K562 (cell line): ENCODE data around the gene MEGF9. TPM values are rescaled to one million over a fixed set of nuclear protein-coding genes. Genes with fewer than 3 reads are reported as not detected.
A peak's percentile ranks its signal among the peaks of the same experiment; 100 is the strongest.

Experiments
- ARID2 ChIP-seq: fragments of 450-650 bp; IDR thresholded peaks from 2 replicates; pipeline ENCODE4 v1.6.1; 2017; ENCODE audit warnings: antibody characterized with exemption, mild to moderate bottlenecking
- EHMT2 ChIP-seq: fragments of 450-650 bp; IDR thresholded peaks from 2 replicates; pipeline ENCODE4 v1.6.1; 2018; ENCODE audit warnings: antibody characterized with exemption
- HNRNPLL ChIP-seq: fragments of 200-400 bp; formaldehyde crosslinking; IDR thresholded peaks from 2 replicates; pipeline ENCODE4 v1.6.1; 2017; ENCODE audit warnings: low read length, low read depth, mild to moderate bottlenecking; ENCODE audit not compliant: poor library complexity, severe bottlenecking
- KLF13 ChIP-seq: fragments of 450-650 bp; IDR thresholded peaks from 2 replicates; pipeline ENCODE4 v1.6.1; 2016; ENCODE audit warnings: missing genetic modification characterization, low read depth, mild to moderate bottlenecking, missing compliant biosample characterization, moderate library complexity, borderline replicate concordance
- KLF6 ChIP-seq: fragments of 250-450 bp; sonication (Bioruptor Pico); IDR thresholded peaks from 2 replicates; pipeline ENCODE4 v1.4.0; 2020; ENCODE audit warnings: mild to moderate bottlenecking, moderate library complexity, borderline replicate concordance
- MTA1 ChIP-seq: fragments of 450-650 bp; IDR thresholded peaks from 2 replicates; pipeline ENCODE4 v1.6.1; 2017; ENCODE audit warnings: borderline replicate concordance
- NFRKB ChIP-seq: fragments of 450-650 bp; IDR thresholded peaks from 2 replicates; pipeline ENCODE4 v1.6.1; 2016; ENCODE audit warnings: low read depth
- RCOR1 ChIP-seq, 2 experiments: IDR thresholded peaks; 2 replicates each; pipeline ENCODE4 v1.6.1; 2012; ENCODE audit warnings: low read depth in 2 of 2, low read length in 2 of 2, borderline replicate concordance in 1 of 2, improper control_type of control experiment in 1 of 2
- SP1 ChIP-seq: sonication (generic); formaldehyde crosslinking; IDR thresholded peaks from 2 replicates; pipeline ENCODE4 v1.8.1; 2022; ENCODE audit warnings: mild to moderate bottlenecking, missing genetic modification reagents
- TBP ChIP-seq: optimal IDR thresholded peaks from 2 replicates; pipeline ENCODE3; 2011; ENCODE audit warnings: low read depth, low read length, improper control_type of control experiment
- U2AF1 ChIP-seq: fragments of 200-400 bp; formaldehyde crosslinking; optimal IDR thresholded peaks from 2 replicates; pipeline ENCODE3; 2017; ENCODE audit warnings: mild to moderate bottlenecking, low read depth, low read length, moderate library complexity
- ZBTB33 ChIP-seq: sonication (generic); formaldehyde crosslinking; IDR thresholded peaks from 2 replicates; pipeline ENCODE4 v1.8.1; 2023; ENCODE audit warnings: mild to moderate bottlenecking, missing genetic modification reagents
- ZBTB49 ChIP-seq: sonication (generic); formaldehyde crosslinking; IDR thresholded peaks from 2 replicates; pipeline ENCODE4 v1.8.0; 2022; ENCODE audit warnings: missing genetic modification reagents, mild to moderate bottlenecking, borderline replicate concordance
- ZNF174 ChIP-seq: fragments of 250-450 bp; sonication (Bioruptor Pico); IDR thresholded peaks from 2 replicates; pipeline ENCODE4 v1.4.0; 2020; ENCODE audit warnings: mild to moderate bottlenecking
- polyA plus RNA-seq, 8 experiments: library from polyadenylated mRNA; depleted of rRNA in 4 of 8; stranded (reverse) in 5 of 8; unstranded in 3 of 8; fragments of >200 nt; fragmentation: Nextera tagmentation in 2 of 8; fragmentation: Illumina TruSeq in 1 of 8; extraction: Ambion mirVana in 2 of 8; extraction: Trizol in 1 of 8; gene quantifications; 2 replicates each; pipeline versions ENCODE4 v1.2.1 to v1.2.3, GENCODE V29; 2011 to 2014; ENCODE audit warnings: inconsistent platforms in 1 of 8, missing spikeins in 1 of 8
- total RNA-seq, 7 experiments: library from RNA; depleted of rRNA in 6 of 7; stranded (reverse); fragments of >200 nt in 6 of 7; fragmentation: Illumina TruSeq in 2 of 7; extraction: Trizol in 2 of 7; gene quantifications; 2 replicates each; pipeline versions ENCODE4 v1.2.1 to v1.2.3, GENCODE V29; 2011 to 2021; ENCODE audit warnings: low replicate concordance in 1 of 7
- TF ChIP-seq, protein P1 (sequence below): fragments of 450-650 bp; IDR thresholded peaks from 2 replicates; pipeline ENCODE4 v1.6.1; 2016; ENCODE audit warnings: mild to moderate bottlenecking

MEGF9 gene
- total and polyA plus RNA-seq, 9 of the 15 experiments (the other 6 are each of a cell fraction or from before 2014, with no cell fraction given) = 2.1 to 6.2 (median 3.8) TPM

DNA sequence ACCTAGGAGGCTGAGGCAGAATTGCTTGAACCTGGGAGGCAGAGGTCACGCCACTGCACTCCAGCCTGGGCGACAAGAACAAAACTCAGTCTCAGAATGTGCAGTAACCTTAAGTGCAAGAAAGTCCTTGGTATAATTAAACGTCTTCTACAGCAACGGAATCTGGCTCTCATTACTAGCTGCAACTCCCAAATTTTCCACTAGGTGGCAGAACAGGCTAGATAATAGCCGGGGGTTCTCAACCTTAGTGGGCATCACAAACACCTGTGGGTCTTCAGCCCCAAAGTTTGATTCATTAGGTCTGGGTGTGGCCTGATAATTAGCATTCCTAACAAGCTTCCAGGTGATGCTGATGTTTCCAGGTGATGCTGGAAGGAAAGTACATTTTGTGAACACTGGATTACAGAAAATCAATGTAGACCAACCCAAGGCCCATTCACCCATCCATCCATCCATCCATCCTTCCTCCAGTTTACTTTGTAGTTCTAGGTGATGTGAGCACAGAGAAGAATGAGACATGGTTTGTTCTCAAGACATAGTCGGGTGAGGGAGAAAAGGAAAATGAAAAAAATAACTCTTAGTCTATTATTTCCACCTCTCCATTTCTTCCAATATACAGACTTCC lies 41.7 kb upstream of the MEGF9 start (continued):
- TF ChIP-seq, protein P1, sequence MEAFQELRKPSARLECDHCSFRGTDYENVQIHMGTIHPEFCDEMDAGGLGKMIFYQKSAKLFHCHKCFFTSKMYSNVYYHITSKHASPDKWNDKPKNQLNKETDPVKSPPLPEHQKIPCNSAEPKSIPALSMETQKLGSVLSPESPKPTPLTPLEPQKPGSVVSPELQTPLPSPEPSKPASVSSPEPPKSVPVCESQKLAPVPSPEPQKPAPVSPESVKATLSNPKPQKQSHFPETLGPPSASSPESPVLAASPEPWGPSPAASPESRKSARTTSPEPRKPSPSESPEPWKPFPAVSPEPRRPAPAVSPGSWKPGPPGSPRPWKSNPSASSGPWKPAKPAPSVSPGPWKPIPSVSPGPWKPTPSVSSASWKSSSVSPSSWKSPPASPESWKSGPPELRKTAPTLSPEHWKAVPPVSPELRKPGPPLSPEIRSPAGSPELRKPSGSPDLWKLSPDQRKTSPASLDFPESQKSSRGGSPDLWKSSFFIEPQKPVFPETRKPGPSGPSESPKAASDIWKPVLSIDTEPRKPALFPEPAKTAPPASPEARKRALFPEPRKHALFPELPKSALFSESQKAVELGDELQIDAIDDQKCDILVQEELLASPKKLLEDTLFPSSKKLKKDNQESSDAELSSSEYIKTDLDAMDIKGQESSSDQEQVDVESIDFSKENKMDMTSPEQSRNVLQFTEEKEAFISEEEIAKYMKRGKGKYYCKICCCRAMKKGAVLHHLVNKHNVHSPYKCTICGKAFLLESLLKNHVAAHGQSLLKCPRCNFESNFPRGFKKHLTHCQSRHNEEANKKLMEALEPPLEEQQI = no peak
- no peak for TF ChIP-seq RCOR1 (IDR thresholded peaks at IDR 0.05; ENCODE audit: borderline replicate concordance in 1 of 2, low read depth in 2 of 2, low read length in 2 of 2)
- TF ChIP-seq ZBTB33 = no peak
- TF ChIP-seq HNRNPLL = no peak
- TF ChIP-seq ZBTB49 (CRISPR knock-in tag) = no peak
- TF ChIP-seq TBP = peak; percentile 29
- no peak for TF ChIP-seq KLF6
- TF ChIP-seq NFRKB = no peak
- peak; percentile 52; the same call in 1 of the 2 replicates for TF ChIP-seq SP1 (CRISPR knock-in tag)
- TF ChIP-seq ZNF174 = no peak
- no peak for TF ChIP-seq MTA1
- no peak for TF ChIP-seq KLF13
- no peak for TF ChIP-seq U2AF1
- peak; percentile 60; the same call in 1 of the 2 replicates for TF ChIP-seq ARID2
- TF ChIP-seq EHMT2 = no peak
